CD4-positive, CD25-positive, alpha-beta regulatory T cell (primary cell): ENCODE measurements around the gene DCDC2C. TPM values are rescaled to one million over a fixed set of nuclear protein-coding genes. Genes with fewer than 3 reads are reported as not detected.

Source experiments
- ATAC-seq, 2 donors: fragments of 150-1000 bp; cut with Tn5 transposase; one replicate each; pipeline ENCODE4 v1.10.0; 2021; ENCODE audit warnings: low read depth in 2 of 2, moderate number of reproducible peaks in 2 of 2, moderate library complexity in 1 of 2
- DNase-seq, 3 donors: peaks; one replicate each; pipeline versions ENCODE4 v3.0.0 to v3.0.0-alpha.2; 2012 to 2022; ENCODE audit warnings: mixed read lengths in 1 of 3
- H3K27ac ChIP-seq: one replicate; pipeline ENCODE4 v1.7.0; 2013; ENCODE audit warnings: mild to moderate bottlenecking, low read length; ENCODE audit not compliant: insufficient read depth, poor library complexity, severe bottlenecking
- H3K27me3 ChIP-seq: one replicate; pipeline ENCODE4 v1.7.0; 2013; ENCODE audit warnings: low read length; ENCODE audit not compliant: control insufficient read depth, insufficient read depth
- H3K36me3 ChIP-seq: one replicate; pipeline ENCODE4 v1.7.0; 2013; ENCODE audit warnings: mild to moderate bottlenecking, low read length, moderate library complexity; ENCODE audit not compliant: control insufficient read depth, insufficient read depth
- H3K4me1 ChIP-seq: 2 replicates; pipeline ENCODE4 v1.7.0; 2013; ENCODE audit warnings: mild to moderate bottlenecking, low read length; ENCODE audit not compliant: insufficient read depth, control insufficient read depth, poor library complexity, severe bottlenecking
- H3K4me3 ChIP-seq: one replicate; pipeline ENCODE4 v1.7.0; 2013; ENCODE audit warnings: low read depth, mild to moderate bottlenecking, low read length, moderate library complexity
- H3K9me3 ChIP-seq, 2 experiments: 1 replicate in 1 of 2; 2 replicates in 1 of 2; pipeline ENCODE4 v1.7.0; 2013; ENCODE audit warnings: low read length in 2 of 2, mild to moderate bottlenecking in 1 of 2, moderate library complexity in 1 of 2; ENCODE audit not compliant: control insufficient read depth in 2 of 2
- H3K27ac Mint-ChIP-seq, 3 donors: one replicate each; pipeline ENCODE4 v1.8.0; 2020 to 2022; ENCODE audit warnings: mild to moderate bottlenecking in 3 of 3, mixed read lengths in 3 of 3, moderate library complexity in 2 of 3
- H3K27me3 Mint-ChIP-seq: one replicate; pipeline ENCODE4 v1.8.0; 2022; ENCODE audit warnings: mild to moderate bottlenecking, mixed read lengths
- H3K36me3 Mint-ChIP-seq: one replicate; pipeline ENCODE4 v1.8.0; 2020; ENCODE audit warnings: mixed read lengths
- H3K4me1 Mint-ChIP-seq, 4 donors: one replicate each; pipeline ENCODE4 v1.8.0; 2020 to 2022; ENCODE audit warnings: mixed read lengths in 4 of 4, mild to moderate bottlenecking in 1 of 4
- H3K4me3 Mint-ChIP-seq, 4 donors: one replicate each; pipeline ENCODE4 v1.8.0; 2020 to 2022; ENCODE audit warnings: mild to moderate bottlenecking in 4 of 4, mixed read lengths in 4 of 4, moderate library complexity in 3 of 4
- H3K9me3 Mint-ChIP-seq, 7 donors: one replicate each; pipeline ENCODE4 v1.8.0; 2020 to 2022; ENCODE audit warnings: mixed read lengths in 7 of 7, mild to moderate bottlenecking in 3 of 7, moderate library complexity in 2 of 7
- polyA plus RNA-seq, 4 donors: library from polyadenylated mRNA; unstranded; fragments of 300-500 nt; fragmentation: Illumina TruSeq; gene quantifications; one replicate each; pipeline ENCODE4 v1.2.3, GENCODE V29; 2021
- total RNA-seq: library from RNA; stranded (reverse); gene quantifications from one replicate; pipeline ENCODE4 v1.2.3, GENCODE V29; 2022

Gene DCDC2C, protein sequence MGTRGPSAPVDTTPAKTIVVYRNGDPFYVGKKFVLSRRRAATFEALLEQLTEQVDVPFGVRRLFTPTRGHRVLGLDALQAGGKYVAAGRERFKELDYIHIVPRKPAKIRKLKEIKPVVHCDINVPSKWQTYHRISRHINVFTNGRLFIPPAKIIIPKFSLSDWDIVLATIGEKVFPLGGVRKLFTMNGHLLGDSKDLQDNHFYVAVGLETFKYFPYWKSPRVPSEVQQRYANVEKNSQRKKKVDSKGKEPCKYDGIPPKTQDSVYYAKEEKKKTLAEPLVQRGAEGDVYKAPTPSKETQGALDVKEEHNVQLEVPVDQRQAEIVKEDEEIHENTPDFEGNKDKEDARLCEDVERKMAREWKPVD
- not detected for total RNA-seq
- not detected for polyA plus RNA-seq

DNA sequence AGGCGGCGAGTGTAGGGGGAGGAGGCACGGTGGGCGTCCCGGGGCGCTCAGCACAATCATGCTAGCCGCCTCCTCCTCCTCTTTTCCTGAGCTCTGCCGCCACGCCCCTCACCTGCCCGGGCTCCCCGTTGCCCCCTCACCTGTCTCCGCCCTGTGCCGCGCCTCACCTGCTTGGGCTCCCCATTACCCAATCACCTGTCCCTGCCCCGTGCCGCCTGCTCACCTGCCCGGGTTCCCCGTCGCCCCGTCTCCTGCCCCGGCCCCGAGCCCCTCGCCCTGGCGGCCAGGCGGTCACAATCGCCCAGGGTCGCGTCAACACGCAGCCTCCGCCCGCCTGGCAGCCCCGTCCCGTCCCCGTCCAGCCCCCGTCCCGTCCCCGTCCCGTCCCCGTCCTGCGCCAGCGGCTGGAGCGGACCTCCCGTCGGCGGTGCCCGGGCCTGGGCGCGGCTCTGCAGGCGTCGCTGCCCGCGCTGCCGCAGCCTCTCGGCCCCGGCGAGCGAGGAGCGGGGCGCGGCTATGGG is at the start of gene DCDC2C:
TSS of gene DCDC2C (plus strand) at position 340 of the 521 bp plus-strand sequence. CDS start at position 517, 177 bp downstream.
- H3K27me3 ChIP-seq = peaks cover 8% of the 10 kb centered on the region
- H3K36me3 Mint-ChIP-seq = no peaks in the 10 kb centered on the region
- peaks cover 0 to 5% (median 0%) of the 10 kb centered on the region in 7 donors for H3K9me3 Mint-ChIP-seq
- peaks cover 55% of the 10 kb centered on the region for H3K27me3 Mint-ChIP-seq
- H3K4me3 ChIP-seq = no peak within 1 kb of the TSS
- no peak within 1 kb of the TSS for H3K27ac ChIP-seq
- no peaks in the 10 kb centered on the region for H3K36me3 ChIP-seq
- ATAC-seq = no peak
- peaks cover 0 to 5% (median under 1%) of the 10 kb centered on the region in 4 donors for H3K4me1 Mint-ChIP-seq
- DNase-seq = no peak
- no peak within 1 kb of the TSS for H3K27ac Mint-ChIP-seq
- H3K4me1 ChIP-seq = no peaks in the 10 kb centered on the region
- no peak within 1 kb of the TSS for H3K4me3 Mint-ChIP-seq
- H3K9me3 ChIP-seq = no peaks in the 10 kb centered on the region

DNA sequence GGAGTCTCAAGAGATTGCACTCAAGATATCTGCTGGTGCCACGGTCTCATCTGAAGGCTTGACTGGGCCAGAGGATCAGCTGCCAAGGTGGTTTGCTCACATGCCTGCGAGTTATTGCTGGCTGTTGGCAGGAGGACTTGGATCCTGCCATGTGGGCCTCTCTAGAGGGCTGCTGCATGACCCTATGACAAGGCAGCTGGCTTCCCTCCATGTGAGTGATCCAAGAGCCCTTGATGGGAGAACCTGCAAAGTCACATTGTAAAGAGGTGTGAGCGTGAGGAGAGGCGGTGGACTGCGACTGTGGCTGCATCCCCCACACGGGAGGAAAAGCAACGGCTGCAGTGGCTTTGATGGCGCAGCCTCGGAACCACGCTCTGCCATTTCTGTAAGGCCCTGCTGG is 49.4 kb upstream of the DCDC2C start:
- no peaks in the 10 kb centered on the region for H3K36me3 ChIP-seq
- H3K36me3 Mint-ChIP-seq = no peaks in the 10 kb centered on the region
- no peaks in the 10 kb centered on the region for H3K9me3 ChIP-seq
- H3K27ac ChIP-seq = no peak overlapping the region
- H3K4me1 Mint-ChIP-seq = peaks cover 5 to 14% (median 10%) of the 10 kb centered on the region in 4 donors
- H3K4me3 ChIP-seq = no peak overlapping the region
- H3K27me3 ChIP-seq = no peaks in the 10 kb centered on the region
- no peaks in the 10 kb centered on the region for H3K27me3 Mint-ChIP-seq
- H3K4me3 Mint-ChIP-seq = no peak overlapping the region
- H3K4me1 ChIP-seq = peaks cover 16% of the 10 kb centered on the region
- no peak overlapping the region for H3K27ac Mint-ChIP-seq
- no peaks in the 10 kb centered on the region for H3K9me3 Mint-ChIP-seq
- DNase-seq (no peak), ATAC-seq (no peak)

DNA sequence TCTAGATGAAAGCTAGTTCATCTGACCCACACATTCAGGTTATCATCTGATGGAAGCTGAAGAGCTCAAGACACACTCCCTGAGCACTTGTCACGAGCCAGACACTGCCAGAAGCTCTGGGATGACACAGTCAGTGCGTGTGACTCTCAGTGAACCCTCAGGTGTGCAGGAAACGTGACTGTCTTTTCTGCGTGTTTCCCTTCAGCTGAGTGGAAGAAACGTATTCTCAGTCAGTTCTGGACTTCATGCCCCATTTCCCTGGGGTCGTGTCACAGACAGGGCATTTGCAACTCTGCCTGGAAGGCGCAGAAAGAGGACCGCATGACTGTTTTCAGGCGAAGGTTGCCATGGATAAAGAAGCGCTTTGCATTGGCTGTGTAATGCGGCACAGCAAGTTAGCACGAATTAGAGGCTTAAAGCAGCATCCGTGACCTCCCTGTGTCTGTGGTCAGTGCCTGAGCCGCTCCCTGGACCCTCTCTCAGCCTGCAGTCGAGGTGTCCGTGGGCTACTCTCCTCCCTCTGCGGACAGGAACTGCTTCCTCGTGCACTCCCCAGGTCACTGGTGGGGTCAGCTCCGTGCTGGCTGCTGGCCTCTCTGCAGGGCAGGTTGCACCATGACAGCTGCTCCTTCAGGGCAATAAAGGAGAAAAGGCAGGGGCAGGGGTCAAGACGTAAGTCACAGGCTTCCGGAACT is 48.7 kb upstream of the DCDC2C start:
- Histone ChIP-seq H3K9me3 (no peaks in the 10 kb centered on the region), H3K36me3 (no peaks in the 10 kb centered on the region), H3K27ac (no peak overlapping the region), H3K4me3 (no peak overlapping the region), H3K4me1 (peaks cover 16% of the 10 kb centered on the region), H3K27me3 (no peaks in the 10 kb centered on the region)
- DNase-seq = no peak
- ATAC-seq = no peak
- Mint-ChIP-seq H3K4me3 (no peak overlapping the region), H3K4me1 (peaks cover 5 to 14% (median 10%) of the 10 kb centered on the region in 4 donors), H3K9me3 (no peaks in the 10 kb centered on the region), H3K27ac (no peak overlapping the region), H3K36me3 (no peaks in the 10 kb centered on the region), H3K27me3 (no peaks in the 10 kb centered on the region)

GRCh38 chr2:3655871-3656761 is 47.3 kb upstream of the DCDC2C start:
- no peaks in the 10 kb centered on the region for H3K36me3 Mint-ChIP-seq
- H3K27ac Mint-ChIP-seq = no peak overlapping the region
- no peaks in the 10 kb centered on the region for H3K9me3 Mint-ChIP-seq
- DNase-seq = no peak
- peaks cover under 1 to 21% (median 10%) of the 10 kb centered on the region in 4 donors for H3K4me1 Mint-ChIP-seq
- no peak overlapping the region for H3K4me3 ChIP-seq
- no peaks in the 10 kb centered on the region for H3K27me3 Mint-ChIP-seq
- ATAC-seq = no peak
- H3K4me3 Mint-ChIP-seq = no peak overlapping the region
- peaks cover 11% of the 10 kb centered on the region for H3K4me1 ChIP-seq
- no peak overlapping the region for H3K27ac ChIP-seq
- H3K9me3 ChIP-seq = no peaks in the 10 kb centered on the region
- no peaks in the 10 kb centered on the region for H3K36me3 ChIP-seq
- H3K27me3 ChIP-seq = no peaks in the 10 kb centered on the region

GRCh38 chr2:3656762-3657721 is 46.3 kb upstream of the DCDC2C start:
- Mint-ChIP-seq H3K4me3 (no peak overlapping the region), H3K9me3 (no peaks in the 10 kb centered on the region), H3K27ac (peak overlapping the region in 2 of 3 donors; percentile 6 to 15), H3K4me1 (peaks cover 0 to 15% (median 8%) of the 10 kb centered on the region in 4 donors), H3K27me3 (no peaks in the 10 kb centered on the region), H3K36me3 (no peaks in the 10 kb centered on the region)
- Histone ChIP-seq H3K4me3 (no peak overlapping the region), H3K36me3 (no peaks in the 10 kb centered on the region), H3K9me3 (no peaks in the 10 kb centered on the region), H3K27ac (no peak overlapping the region), H3K27me3 (no peaks in the 10 kb centered on the region), H3K4me1 (peaks cover 3% of the 10 kb centered on the region)
- DNase-seq (no peak), ATAC-seq (no peak)

GRCh38 chr2:3657881-3658280 is 45.5 kb upstream of the DCDC2C start, which contains the start of gene ALLC:
TSS of gene ALLC (plus strand) at chr2:3658200. CDS start at chr2:3671158, 12,958 bp downstream.
- H3K27me3 Mint-ChIP-seq = no peaks in the 10 kb centered on the region
- Histone ChIP-seq H3K27ac (no peak within 1 kb of the TSS), H3K9me3 (no peaks in the 10 kb centered on the region), H3K4me1 (no peaks in the 10 kb centered on the region), H3K4me3 (no peak within 1 kb of the TSS), H3K36me3 (no peaks in the 10 kb centered on the region), H3K27me3 (no peaks in the 10 kb centered on the region)
- H3K4me1 Mint-ChIP-seq = peaks cover 0 to 15% (median 6%) of the 10 kb centered on the region in 4 donors
- no peaks in the 10 kb centered on the region for H3K36me3 Mint-ChIP-seq
- H3K4me3 Mint-ChIP-seq = no peak within 1 kb of the TSS
- no peak for DNase-seq
- peak within 1 kb of the TSS in 2 of 3 donors; percentile 6 to 51 for H3K27ac Mint-ChIP-seq
- H3K9me3 Mint-ChIP-seq = no peaks in the 10 kb centered on the region
- no peak for ATAC-seq
